ENCODE measurements around the gene CDS1.
"Not testable (repeated sequence)": the region's sequence is repeated elsewhere in the genome, so short reads cannot be mapped to it uniquely, and the experiment has no call there.

CDS1 gene

DNA sequence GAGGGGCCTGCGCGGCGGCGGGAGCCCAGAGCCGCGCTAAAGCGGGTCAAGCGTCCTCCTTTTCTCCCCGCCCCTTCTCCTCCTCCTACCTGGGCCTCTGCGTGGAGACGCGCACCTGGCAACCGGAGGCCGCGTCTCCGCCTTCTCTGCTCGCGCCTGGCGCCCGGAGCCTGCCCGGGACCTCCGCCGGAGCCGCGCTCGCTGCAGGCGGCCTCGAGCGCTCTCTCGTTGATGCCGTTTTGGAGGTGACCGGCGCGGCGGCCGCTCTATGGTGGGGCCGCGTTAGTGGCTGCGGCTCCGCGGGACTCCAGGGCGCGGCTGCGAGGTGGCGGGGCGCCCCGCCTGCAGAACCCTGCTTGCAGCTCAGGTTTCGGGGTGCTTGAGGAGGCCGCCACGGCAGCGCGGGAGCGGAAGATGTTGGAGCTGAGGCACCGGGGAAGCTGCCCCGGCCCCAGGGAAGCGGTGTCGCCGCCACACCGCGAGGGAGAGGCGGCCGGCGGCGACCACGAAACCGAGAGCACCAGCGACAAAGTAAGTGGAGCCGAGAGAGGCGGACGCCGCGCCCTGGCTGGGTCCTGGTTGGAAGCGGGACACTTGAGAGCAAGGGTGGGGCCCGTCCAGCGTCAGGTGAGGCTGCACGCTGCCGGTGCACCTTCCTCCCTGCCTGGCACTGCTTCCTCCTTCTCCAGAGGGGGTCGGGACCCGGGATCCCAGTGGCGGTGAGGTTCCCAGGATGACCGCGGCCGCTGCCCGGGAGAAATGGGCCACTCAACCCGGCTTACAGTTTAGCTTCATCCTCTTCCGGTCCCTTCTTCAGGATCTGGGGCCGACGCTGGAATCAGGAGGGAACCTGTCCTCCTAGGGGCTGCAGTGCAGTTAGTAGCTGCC lies at the start of gene CDS1:
CDS1 (plus strand) TSS at position 140 of the 888 bp plus-strand sequence; CDS start at position 415, 275 bp downstream.
- in situ Hi-C loops (cut with HindIII; ENCODE audit: low sequenced_read_pairs): no loop called here

DNA sequence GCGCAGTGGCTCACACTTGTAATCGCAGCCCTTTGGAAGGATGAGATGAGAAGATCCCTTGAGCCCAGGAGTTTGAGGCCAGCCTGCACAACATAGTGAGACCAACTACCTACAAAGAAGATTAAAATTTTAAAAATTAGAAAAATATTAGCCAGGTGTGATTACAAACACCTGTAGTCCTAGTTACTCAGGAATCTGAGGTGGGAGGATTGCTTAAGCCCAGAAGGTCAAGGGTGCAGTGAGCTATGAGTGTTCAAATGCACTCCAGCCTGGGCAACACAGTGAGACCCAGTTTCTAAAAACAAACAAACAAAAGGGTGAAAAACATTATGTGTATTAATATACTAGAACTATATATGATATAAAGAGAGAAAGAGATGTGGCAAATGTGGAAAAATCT lies 47.0 kb upstream of the CDS1 start:
- in situ Hi-C loops (cut with HindIII; ENCODE audit: low sequenced_read_pairs): no loop called here

DNA sequence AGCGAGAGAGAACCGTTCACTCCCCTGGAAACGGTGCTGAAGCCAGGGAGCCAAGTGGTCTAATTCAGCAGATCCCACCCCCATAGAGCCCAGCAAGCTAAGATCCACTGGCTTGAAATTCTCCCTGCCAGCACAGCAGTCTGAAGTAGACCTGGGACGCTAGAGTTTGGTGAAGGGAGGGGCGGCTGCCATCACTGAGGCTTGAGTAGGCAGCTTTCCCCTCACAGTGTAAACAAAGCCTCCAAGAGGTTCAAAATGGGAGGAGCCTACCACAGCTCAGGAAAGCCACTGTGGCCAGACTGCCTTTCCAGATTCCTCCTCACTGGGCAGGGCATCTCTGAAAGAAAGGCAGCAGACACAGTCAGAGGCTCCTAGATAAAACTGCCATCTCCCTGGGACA lies 37.8 kb upstream of the CDS1 start:
- in situ Hi-C loops (cut with HindIII; ENCODE audit: low sequenced_read_pairs): no loop called here

DNA sequence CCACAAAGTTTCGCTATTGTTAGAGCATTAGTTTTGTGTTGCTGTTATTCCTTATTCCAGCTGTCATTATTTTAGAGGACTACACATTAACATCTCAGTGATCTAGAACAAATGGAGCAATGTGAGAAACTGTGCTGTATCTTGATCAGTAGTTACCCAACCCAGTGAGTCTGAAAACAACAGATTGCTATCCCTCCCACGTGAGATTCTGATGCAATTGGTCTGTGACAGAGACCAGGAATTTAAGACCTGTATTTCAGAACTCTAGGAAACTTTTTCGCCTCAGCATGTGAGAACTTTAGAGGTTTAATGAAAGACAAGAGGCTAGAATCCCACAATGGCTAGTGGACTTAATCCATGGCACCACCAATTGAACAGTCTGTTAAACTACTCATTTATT lies 35.7 kb upstream of the CDS1 start:
- in situ Hi-C loops (cut with HindIII; ENCODE audit: low sequenced_read_pairs): no loop called here

DNA sequence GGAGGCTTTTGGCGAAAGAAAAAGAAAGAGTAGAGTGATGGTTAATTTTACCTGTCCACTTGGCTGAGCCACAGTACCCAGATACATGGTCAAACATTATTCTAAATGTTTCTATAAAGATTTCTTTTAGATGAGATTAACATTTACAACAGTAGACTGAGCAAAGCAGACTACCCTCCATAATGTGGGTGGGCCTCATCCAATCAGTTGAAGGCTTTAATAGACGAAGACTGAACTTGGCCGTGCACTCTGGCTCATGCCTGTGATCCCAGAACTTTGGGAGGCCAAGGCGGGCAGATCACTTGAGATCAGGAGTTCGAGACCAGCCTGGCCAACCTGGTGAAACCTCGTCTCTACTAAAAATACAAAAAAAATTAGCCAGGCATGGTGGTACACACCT lies 33.7 kb upstream of the CDS1 start:
- in situ Hi-C loops (cut with HindIII; ENCODE audit: low sequenced_read_pairs): not testable (repeated sequence)

DNA sequence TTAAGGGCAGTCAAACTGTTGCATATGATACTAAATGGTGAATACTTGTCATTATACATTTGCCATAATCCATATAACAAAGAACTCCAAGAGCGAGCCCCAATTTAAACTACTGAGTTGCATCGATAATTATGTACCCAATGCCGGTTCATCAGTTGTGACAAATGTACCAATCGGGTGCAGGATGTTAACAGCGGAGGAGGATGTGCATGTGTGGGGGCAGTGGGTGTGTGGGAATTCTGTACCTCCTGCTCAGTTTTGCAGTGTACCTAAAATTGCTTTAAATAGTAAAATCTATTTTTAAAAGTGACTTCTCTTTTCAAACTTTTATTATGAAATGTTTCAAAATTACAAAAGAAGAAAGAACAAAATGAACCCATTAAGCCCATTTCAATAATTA lies 20.8 kb upstream of the CDS1 start:
- in situ Hi-C loops (cut with HindIII; ENCODE audit: low sequenced_read_pairs): no loop called here

DNA sequence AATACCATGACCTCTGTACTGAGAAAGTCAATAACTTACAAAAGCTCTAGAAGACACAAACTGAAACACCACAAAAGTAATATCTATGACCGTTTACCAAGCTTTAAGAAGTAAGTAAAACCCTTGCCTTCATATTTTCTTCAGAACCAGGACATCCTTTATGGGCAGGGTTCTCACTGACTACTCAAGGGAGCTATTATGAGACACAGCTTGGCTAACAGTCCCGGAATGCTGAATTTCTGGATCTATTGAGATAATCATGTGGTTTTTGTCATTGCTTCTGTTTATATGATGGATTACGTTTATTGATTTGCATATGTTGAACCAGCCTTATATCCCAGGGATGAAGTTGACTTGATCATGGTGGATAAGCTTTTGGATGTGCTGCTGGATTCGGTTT lies 19.9 kb upstream of the CDS1 start:
- in situ Hi-C loops (cut with HindIII; ENCODE audit: low sequenced_read_pairs): no loop called here

DNA sequence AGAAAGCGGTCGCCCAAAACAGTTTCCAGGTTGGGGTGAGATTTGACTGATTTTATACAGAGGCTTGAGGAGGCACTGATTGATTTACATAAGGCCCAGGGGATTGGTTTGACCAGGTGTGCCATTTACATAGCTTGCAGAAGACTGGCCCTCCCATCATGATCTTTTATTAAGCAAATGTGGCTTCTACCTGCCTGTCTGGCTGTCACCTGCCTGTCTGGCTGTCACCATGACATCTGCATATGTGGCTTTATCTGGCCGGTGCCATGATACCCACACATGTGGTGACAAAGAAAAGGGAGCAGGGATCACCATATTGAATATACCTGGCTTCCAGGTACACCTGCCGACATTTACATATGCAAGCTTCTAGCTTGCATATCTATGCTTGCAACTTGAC lies 17.0 kb upstream of the CDS1 start:
- in situ Hi-C loops (cut with HindIII; ENCODE audit: low sequenced_read_pairs): no loop called here

DNA sequence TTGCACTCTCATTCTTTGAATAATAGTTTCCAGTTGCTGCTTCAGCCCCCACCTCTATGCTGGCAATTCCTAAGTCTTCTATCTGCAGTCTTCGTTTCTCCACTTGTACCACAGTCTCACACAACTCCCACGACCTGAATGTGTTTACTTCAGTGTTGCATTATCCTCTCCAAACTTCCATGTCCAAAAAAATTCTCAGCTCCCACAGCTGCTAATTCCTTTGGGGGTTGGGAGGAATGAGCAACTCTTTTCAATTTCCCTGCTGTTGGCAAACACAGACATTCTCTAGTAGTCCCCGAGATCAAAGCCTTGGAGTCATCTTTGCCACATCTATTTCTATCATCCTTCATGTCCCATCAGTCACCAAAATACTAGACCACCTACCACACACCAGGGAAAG lies 14.4 kb upstream of the CDS1 start:
- in situ Hi-C loops (cut with HindIII; ENCODE audit: low sequenced_read_pairs): no loop called here

DNA sequence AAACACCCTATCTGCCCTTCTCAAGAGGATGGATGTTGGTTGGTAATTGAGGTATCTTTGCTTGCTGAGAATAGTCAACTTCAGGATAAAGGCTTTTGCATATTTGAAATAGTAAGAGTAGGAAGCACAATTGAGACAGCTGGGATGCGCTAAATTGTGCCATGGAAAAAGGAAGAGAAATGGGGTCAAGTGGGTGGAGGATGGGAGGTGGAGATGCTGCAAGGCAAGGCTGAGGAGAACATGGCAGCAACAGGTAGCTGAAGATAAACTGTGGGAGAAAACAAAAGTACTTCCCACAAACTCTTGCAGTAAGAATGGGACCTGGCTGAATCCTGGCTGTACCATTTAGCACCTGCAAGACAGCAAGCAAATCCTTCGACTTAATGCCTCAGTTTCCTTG lies 13.9 kb upstream of the CDS1 start:
- in situ Hi-C loops (cut with HindIII; ENCODE audit: low sequenced_read_pairs): no loop called here

DNA sequence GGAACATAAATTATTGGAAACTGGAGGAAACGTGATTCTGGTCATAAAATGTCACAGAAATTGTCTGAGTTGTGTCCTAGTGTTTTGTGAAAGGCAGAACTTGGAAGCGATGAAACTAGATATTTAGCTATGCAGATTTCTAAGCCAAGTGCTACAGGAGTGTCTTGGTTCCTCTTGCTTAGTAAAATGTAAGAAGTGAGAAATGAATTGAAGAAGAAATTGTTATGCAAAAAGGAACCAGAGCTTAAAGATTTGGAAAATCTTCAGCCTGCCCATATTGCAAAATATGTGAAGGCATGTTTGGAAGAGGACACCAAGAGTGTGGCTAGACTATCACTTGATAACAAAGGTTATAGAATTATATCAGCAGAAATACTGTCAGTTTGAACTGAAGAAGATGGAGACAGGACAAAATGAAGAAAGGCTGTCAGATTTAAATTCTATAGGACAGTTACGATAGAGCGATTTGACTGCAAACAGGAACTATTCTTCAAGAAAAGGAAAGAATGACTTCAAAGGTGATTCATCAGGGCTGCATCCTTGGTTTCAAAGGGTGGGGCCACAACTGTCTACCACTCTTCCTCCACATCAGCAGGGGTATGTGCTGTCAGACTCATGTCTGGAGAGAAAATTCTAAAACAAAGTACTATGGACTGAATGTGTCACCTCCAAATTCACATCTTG lies 9.4 kb upstream of the CDS1 start:
- in situ Hi-C loops (cut with HindIII; ENCODE audit: low sequenced_read_pairs): no loop called here

DNA sequence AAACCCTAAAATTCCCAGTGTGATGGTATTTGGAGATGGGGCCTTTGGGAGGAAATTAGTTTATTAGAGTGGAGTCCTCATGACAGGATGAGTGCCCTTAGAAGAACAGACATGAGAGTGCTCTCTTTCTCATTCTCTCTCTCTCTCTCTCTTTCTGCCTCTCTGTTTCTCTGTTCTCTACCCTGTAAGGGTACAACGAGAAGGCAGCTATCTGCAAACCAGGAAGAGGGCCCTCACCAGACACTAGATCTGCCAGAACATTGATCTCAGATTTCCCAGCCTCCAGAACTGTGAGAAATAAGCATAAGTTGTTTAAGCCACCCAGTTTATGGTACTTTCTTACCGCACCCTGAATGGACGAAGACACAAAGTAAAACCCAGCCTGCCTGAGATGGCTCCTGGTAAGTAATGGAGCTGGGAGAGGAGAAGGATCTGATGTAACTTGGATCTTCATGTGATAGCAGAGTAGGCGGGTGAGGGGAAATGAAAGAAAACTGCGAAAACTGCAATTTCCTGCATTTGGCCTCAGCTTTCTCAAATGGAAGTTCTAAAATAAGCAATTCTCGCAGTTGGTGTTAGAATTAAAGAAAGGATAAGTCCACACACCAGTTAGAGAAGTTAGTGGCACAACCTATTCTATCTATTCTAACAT lies 8.7 kb upstream of the CDS1 start:
- in situ Hi-C loops (cut with HindIII; ENCODE audit: low sequenced_read_pairs): no loop called here

DNA sequence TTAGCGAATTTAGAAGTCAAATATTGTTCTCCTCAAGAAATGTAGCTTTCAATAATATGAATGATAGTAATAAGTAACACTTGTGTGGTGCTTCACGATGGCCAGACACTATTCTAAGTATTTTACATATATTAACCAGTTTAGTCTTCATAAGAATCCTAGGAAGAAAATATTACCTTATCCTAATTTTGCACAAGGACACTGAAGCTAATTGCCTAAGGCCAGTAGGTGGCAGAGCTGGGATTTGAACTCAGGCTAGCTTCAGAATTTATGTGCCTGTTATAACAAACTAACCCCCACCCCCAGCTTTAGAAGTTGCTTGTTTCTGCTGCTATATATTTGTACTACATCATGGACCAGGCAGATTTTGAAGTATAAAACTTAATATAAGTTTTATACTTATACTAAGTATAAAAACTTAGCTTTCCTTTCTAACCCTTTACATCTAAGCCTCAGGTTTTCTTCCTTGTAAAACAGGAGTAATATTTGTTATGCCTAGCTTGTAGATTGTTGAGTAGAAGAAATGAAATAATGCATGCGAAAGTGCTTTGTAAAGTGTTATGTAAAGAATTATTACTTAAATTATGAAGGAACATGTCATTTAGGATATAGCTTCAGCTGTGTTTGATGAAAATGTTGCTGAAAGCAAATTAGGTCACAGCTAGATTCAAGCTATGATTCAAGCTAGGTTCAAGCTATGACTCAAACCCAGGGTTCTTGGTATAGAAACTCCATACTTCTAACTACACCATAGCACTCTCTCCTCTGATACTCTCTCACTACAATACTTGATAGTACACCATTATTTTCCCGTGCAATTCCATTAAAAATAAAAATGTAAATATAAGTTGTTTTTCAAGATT lies 4.2 kb upstream of the CDS1 start:
- in situ Hi-C loops (cut with HindIII; ENCODE audit: low sequenced_read_pairs): no loop called here

DNA sequence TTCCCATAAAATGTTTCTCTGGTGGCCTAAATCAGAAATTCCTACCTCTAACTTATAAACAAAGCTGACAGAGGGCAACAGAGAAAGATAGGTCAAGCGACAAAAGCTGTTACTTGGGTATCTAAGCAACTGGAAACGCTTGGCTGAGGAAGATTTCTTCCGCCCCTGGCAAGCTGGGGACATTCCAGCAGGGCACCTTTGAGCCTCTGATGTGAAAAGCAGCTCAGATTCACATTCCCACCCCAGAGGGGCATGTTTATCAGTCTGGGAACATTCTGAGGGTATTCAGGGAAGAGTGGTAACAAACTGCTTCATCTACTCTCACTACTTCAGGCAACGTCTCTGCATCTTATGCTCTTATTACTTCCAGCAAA lies 3.5 kb upstream of the CDS1 start:
- in situ Hi-C loops (cut with HindIII; ENCODE audit: low sequenced_read_pairs): no loop called here

DNA sequence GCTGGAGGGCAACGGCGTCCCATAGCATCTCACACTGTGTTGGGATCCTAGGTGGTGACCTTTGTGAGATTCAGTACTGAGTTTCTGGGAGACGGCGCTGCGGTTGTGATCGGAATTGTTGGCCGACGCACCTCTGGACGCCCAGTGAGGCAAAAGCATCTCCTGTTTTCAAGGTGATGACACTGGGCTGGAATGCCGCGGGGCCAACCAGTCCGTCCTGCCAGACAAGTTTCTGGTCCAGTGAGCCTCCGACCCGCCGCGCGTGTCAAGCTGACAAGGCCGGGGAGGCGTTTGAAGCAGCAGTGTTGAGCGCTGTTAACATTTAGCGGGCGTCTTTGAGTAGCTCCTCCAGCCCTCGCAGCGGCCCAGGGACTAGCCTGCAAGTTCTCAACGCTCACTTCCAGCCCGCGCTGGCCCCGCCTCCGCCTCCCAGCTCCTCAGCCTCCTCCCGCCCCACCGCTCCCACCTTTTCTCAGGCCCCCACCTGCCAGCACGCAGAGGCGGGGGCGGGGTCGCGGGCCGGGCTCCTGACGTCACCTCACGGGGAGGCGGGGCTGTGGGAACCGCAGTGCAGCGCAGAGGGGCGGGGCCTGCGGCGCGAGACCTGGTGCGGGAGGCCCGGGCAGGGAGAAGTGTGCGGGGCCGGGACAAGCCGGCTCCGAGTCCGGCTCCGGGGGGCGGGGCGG lies 482 bp upstream of the CDS1 start:
- in situ Hi-C loops (cut with HindIII; ENCODE audit: low sequenced_read_pairs): no loop called here

DNA sequence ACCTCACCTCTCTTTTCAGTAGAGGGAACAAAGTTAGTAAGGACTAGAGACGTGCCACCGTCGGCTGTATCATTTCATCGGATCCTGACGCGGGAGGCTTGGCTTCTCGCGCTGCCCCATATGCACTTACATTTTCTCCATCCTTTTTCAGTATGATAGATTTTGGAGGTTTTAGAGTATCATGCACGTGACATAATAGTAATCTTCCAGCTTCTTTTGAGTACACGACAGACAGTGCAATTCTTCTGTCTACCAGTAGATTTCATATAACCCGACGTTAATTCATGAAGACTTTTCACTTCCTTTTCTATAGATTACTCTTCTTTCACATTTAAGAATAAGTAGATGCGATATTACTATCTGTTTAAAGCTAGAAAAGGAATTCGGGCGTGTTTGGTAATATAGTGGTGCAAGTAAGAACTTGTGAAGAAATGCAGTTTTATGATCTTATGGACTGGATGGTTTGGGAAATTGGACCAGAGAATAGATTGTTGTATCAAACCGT lies 1.0 kb downstream of the CDS1 start:
- in situ Hi-C loops (cut with HindIII; ENCODE audit: low sequenced_read_pairs): no loop called here

DNA sequence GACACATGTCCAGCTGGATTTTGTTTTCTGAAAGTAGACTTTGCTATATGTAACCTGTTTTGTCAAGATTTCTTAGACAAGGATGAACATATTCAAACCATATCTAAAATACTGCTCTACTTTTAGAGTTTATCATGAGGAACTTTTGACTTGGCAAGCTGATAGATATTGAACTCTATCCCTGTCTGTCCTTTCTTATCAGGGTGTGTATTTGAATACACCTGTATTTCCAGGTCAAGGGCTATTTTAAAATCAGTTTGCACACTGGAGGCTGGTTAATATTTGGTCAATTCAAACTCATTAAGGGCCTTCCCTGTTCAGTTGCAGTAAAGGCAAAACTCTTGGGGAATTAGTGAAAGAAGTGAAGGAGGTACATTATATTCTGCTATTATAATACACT lies 2.3 kb downstream of the CDS1 start:
- in situ Hi-C loops (cut with HindIII; ENCODE audit: low sequenced_read_pairs): no loop called here

DNA sequence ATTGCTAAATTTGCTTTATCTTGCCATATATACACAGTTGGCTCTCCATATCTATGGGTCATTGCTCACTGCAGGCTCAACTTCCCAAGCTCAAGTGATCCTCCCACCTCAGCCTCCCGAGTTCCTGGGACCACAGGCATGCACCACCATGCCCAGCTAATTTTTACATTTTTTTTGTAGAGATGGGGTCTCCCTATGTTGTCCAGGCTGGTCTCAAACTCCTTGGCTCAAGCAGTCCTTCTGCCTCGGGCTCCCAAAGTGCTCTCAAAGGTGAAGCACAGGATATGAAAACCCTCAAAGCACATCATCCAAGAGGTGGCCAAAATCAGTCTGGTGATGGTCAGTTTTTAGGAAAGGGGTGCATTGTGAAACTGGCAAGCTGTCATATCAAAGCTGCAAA lies 11.8 kb downstream of the CDS1 start:
- in situ Hi-C loops (cut with HindIII; ENCODE audit: low sequenced_read_pairs): no loop called here

DNA sequence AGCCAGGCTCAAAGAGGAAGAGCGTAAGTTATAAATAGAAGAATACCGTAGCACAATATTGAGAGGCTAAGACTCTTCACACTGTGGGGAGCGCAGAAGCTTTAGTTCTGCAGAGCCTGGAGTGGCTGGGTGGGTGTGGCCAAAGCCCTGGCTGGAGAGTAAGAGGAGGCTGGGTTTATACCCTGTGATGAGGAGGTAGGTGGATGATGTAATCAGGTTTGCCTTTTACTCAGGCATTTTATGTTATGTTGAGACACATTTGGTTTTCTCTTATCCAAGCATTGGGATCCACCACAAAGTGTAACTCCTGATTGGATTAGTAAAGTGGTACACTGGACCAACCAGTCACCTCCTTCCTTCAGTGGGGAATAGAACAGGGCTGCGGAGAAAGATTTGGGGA lies 13.9 kb downstream of the CDS1 start:
- in situ Hi-C loops (cut with HindIII; ENCODE audit: low sequenced_read_pairs): no loop called here

DNA sequence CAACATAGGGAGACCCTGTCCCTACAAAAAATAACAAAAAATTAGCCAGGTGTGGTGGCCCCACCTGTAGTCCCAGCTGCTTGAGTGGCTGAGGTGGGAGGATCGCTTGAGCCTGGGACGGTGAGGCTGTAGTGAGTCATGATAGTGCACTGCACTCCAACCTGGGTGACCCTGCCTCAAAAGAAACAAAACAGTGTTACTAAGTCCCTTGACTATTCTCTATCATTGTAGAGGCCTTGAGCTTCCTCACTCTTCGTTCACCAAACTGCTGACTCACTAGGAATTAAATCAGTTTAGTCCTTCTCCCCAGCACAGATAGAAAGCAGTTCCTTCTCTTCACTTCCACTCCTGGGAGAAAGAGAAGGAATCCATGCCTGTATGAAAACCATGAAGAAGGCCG lies 14.5 kb downstream of the CDS1 start:
- in situ Hi-C loops (cut with HindIII; ENCODE audit: low sequenced_read_pairs): no loop called here

Data from endothelial cell of hepatic sinusoid (primary cell).